GM12875 (cell line): ENCODE results near the gene PCBP3.
"Not testable (repeated sequence)": the region's sequence is repeated elsewhere in the genome, so short reads cannot be mapped to it uniquely, and the experiment has no call there.

Experiments used
- H3K4me3 ChIP-seq: one replicate; pipeline ENCODE4 v1.5.1; 2011; ENCODE audit warnings: low read depth, low read length, control low read depth
- TF ChIP-seq, protein P1 (sequence below): IDR thresholded peaks from 2 replicates; pipeline ENCODE4 v1.5.1; 2011; ENCODE audit warnings: low read depth, mild to moderate bottlenecking, control low read depth, inconsistent platforms, low read length, moderate library complexity, borderline replicate concordance; ENCODE audit not compliant: insufficient read depth

The PCBP3 gene

DNA sequence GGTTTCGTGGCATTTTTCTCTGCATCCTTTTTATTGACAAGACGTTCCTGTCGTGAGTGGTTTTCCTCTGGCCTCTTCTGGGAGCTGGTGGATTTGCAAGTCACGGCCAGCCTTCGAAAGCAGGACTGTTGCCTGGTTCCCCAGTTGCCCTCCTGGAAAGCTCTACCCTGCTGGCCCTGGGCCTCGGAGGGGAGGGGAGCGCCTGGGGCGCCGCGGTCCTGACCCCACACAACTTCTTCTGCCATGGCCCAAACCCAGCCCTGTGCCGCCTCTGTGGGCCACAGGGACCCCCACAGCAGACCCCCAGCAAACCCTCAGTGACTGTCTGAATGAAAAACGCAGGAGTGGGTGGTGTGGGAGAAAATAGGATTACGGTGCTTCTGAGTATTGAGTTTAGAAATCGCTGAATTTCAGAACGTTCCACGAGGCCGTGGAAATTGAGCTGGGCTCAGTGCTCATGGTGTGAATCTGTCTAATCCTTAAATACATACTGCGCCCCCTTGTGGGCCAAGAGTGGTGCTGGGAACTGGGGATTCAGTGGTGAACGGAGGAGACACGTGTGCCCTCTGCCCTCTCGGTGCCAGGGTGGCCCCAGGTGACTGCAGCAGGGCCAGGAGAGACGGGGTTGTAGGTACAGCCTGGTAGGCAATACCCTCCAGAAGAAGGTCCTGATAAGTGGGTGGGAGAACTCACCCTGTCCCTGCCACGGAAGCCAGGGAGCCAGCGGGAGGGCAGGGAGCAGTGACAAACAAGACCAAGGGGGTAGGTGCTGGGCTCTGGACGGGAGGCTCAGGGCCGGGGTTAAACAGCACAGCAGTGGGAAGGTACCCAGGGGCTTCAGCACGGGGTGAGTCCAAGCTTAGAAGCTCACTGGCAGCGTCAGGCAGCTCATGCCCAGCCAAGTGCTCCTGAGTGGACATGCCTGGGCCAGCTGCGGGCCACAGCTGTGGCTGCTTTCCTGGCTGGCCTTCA lies 236.9 kb downstream of the PCBP3 start:
- TF ChIP-seq, protein P1, sequence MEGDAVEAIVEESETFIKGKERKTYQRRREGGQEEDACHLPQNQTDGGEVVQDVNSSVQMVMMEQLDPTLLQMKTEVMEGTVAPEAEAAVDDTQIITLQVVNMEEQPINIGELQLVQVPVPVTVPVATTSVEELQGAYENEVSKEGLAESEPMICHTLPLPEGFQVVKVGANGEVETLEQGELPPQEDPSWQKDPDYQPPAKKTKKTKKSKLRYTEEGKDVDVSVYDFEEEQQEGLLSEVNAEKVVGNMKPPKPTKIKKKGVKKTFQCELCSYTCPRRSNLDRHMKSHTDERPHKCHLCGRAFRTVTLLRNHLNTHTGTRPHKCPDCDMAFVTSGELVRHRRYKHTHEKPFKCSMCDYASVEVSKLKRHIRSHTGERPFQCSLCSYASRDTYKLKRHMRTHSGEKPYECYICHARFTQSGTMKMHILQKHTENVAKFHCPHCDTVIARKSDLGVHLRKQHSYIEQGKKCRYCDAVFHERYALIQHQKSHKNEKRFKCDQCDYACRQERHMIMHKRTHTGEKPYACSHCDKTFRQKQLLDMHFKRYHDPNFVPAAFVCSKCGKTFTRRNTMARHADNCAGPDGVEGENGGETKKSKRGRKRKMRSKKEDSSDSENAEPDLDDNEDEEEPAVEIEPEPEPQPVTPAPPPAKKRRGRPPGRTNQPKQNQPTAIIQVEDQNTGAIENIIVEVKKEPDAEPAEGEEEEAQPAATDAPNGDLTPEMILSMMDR = peak; percentile 72
- no peak overlapping the region for H3K4me3 ChIP-seq

DNA sequence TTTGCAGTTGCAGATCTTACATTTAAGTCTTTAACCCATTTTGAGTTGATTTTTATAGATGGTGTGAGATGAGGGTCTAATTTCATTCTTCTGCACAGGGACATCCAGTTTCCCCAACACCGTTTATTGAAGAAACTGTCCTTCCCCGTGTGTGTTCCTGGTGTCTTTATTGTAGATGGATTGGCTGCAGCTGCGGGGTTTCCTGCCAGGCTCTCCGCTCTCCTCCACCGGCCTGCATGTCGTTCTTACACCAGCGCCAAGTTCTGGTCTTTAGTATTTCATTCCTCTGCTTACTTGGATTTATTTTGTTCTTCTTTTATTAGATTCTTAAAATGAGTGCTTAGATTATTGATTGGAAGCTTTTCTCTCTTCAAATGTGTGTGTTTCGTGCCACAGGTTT lies 239.1 kb downstream of the PCBP3 start:
- TF ChIP-seq, protein P1 = no peak
- no peak overlapping the region for H3K4me3 ChIP-seq

DNA sequence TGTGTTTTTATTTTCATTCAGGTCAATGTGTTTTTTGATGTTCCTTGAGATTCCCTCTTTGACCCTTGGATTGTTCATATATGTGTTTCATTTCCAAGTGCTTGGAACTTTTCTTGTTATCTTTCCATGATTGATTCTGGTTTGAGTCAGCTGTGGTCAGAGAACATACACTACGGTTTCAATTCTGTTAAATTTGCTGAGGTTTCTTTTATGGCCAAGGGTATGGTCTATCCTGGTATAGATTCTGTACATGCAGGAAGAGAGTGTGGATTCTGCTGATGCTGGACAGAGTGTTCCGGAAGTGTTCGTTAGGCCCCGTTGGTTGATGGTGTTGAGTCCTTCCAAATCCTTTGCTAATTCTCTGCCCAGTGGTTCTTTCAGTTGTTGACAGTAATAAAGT lies 239.6 kb downstream of the PCBP3 start:
- no peak overlapping the region for H3K4me3 ChIP-seq
- TF ChIP-seq, protein P1 = no peak

DNA sequence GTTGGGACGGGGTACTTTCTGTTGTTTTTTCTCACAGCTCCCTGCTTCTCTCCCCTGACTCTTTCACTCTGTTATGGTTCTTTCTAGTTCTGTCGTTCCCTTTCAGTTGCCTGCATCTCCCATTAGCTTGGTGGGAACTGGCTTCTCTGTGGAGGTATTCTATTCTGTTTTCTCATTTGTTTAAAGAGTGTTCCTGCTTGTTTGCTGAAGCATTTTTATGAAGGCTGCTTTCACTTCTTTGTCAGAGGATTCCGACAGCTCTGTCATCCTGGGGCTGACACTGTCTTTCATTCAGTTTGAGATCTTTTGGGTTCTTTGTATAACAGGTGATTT lies 242.0 kb downstream of the PCBP3 start:
- H3K4me3 ChIP-seq = no peak overlapping the region
- TF ChIP-seq, protein P1 = no peak

DNA sequence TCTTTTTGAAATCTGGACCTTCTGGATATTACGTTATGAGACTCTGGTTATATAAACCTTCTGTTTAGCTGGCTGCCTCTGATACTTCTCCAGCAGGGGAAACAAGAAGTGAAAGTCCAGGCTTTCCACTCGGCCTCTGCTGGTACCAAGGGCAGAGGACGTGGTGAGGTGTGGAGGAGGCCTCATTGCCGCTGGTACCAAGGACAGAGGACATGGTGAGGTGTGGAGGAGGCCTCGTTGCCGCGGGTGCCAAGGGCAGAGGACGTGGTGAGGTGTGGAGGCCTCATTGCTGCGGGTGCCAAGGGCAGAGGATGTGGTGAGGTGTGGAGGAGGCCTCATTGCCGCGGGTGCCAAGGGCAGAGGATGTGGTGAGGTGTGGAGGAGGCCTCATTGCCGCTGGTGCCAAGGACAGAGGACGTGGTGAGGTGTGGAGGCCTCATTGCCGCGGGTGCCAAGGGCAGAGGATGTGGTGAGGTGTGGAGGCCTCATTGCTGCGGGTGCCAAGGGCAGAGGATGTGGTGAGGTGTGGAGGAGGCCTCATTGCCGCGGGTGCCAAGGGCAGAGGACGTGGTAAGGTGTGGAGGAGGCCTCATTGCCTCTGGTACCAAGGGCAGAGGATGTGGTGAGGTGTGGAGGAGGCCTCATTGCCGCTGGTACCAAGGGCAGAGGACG lies 242.5 kb downstream of the PCBP3 start:
- H3K4me3 ChIP-seq = not testable (repeated sequence)

DNA sequence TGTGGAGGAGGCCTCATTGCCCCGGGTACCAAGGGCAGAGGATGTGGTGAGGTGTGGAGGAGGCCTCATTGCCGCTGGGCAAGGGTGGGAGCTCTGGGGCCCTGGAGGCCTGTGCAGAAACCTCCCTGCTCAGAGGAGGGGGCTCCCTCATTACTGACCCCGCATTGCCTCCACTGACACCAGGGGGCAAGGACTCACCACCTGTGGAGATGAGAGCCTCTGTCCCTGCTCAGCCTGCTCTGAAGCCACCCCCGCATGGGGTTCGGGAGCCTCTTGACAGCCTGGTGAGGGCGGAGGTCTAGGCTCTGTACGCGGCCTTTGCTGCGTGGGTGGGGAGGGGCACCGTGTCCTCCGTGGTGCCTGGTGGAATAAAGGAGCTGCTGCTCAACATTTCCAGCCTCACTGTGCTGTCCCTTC lies 243.1 kb downstream of the PCBP3 start:
- TF ChIP-seq, protein P1 = no peak
- no peak overlapping the region for H3K4me3 ChIP-seq

DNA sequence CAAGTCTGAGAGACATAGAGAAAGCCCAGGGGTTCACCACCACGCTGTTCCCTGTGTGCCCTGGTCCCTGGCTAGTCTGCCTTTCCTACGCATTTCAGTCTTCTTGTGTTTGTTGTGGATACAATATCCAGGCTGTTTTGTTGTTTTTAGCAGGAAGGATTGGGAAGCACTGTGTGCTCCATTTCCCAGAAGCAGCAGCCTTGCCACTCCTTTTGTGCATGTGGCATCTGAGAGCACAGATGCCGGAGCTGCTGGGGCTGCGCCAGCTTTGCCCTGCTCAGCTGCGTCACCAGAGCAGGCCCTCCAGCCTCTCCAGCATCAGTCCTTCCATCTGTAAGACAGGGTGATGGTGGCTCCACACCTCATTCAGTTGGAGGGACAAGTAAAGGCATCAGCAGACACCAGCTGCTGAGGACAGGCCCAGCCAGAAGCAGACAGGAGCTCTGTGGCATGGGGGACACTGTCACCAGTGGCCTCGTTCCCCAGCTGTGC lies 243.6 kb downstream of the PCBP3 start:
- H3K4me3 ChIP-seq = no peak overlapping the region
- TF ChIP-seq, protein P1 = no peak
